Renal cortical epithelial cell (primary cell): ENCODE data around the gene AMBP. TPM values are rescaled to one million over a fixed set of nuclear protein-coding genes. Genes with fewer than 3 reads are reported as not detected.

Experiments used
- DNase-seq: peaks from one replicate; pipeline ENCODE4 v3.0.0-alpha.2; 2011; ENCODE audit warnings: low read depth
- total RNA-seq: library from RNA; depleted of rRNA; stranded (reverse); fragments of >200 nt; gene quantifications from 2 replicates; pipeline ENCODE4 v1.2.3, GENCODE V29; 2014

The AMBP gene
- total RNA-seq, 1 donor from 2014 or later: 9.4 TPM

GRCh38 chr9:114112778-114113584, 34.9 kb upstream of the AMBP start:
- peak; percentile 66 for DNase-seq

- DNase-seq: no peak
These were observed 34.2 kb upstream of the AMBP start for GRCh38 chr9:114112325-114112724.

- peak; percentile 98 for DNase-seq
These were observed 32.1 kb upstream of the AMBP start for GRCh38 chr9:114110180-114110579.

- DNase-seq: no peak
These were observed 31.0 kb upstream of the AMBP start for GRCh38 chr9:114109124-114109523.

GRCh38 chr9:114108016-114108833, 30.1 kb upstream of the AMBP start:
- peak; percentile 57 for DNase-seq

GRCh38 chr9:114107286-114108001, 29.3 kb upstream of the AMBP start:
- no peak for DNase-seq

GRCh38 chr9:114105236-114105635, 27.1 kb upstream of the AMBP start:
- no peak for DNase-seq

- DNase-seq: peak; percentile 47
These were observed 24.4 kb upstream of the AMBP start for GRCh38 chr9:114102484-114102883.

GRCh38 chr9:114100536-114100935, 22.4 kb upstream of the AMBP start:
- DNase-seq: peak; percentile 88

- DNase-seq: no peak
These were observed 21.7 kb upstream of the AMBP start for GRCh38 chr9:114099669-114100270.

GRCh38 chr9:114098936-114099668, 21.0 kb upstream of the AMBP start, which contains the start of gene KIF12:
Gene KIF12 (minus strand): TSS chr9:114099292. CDS start chr9:114099276, 16 bp downstream.
- DNase-seq: peak; percentile 97

- peak; percentile 39 for DNase-seq
These were observed 20.2 kb upstream of the AMBP start for GRCh38 chr9:114098021-114098935.

GRCh38 chr9:114097613-114098020, 19.5 kb upstream of the AMBP start:
- no peak for DNase-seq

- DNase-seq: no peak
These were observed 18.9 kb upstream of the AMBP start for GRCh38 chr9:114096866-114097612.

GRCh38 chr9:114096041-114096511, 18.0 kb upstream of the AMBP start:
- DNase-seq: no peak

GRCh38 chr9:114094971-114095370, 16.9 kb upstream of the AMBP start:
- DNase-seq: no peak

GRCh38 chr9:114093761-114094505, 15.8 kb upstream of the AMBP start:
- no peak for DNase-seq

GRCh38 chr9:114093031-114093471, 15.0 kb upstream of the AMBP start:
- no peak for DNase-seq
